NCI-H345 (cell line): ENCODE results near the gene PKMYT1.
A peak's percentile ranks its signal among the peaks of the same experiment; 100 is the strongest.
"Not testable (repeated sequence)": the region's sequence is repeated elsewhere in the genome, so short reads cannot be mapped to it uniquely, and the experiment has no call there.

Experiments
- DNase-seq: peaks from one replicate; lab custom pipeline; 2025; lab: John Stamatoyannopoulos, UW

Gene PKMYT1

DNA sequence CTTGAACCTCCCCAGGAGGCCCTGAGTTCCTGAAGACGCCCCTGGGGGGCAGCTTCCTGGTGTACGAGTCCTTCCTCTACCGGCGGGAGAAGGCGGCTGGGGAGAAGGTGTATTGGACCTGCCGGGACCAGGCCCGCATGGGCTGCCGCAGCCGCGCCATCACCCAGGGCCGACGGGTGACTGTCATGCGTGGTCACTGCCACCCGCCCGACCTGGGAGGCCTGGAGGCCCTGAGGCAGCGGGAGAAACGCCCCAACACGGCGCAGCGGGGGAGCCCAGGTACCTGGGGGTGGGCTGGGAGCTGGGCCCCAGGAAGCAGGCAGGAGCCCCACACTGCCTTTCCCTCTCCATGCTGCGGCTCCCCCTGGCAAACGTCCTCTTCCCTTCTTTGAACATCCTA lies 46.5 kb downstream of the PKMYT1 start:
- no peak for DNase-seq

DNA sequence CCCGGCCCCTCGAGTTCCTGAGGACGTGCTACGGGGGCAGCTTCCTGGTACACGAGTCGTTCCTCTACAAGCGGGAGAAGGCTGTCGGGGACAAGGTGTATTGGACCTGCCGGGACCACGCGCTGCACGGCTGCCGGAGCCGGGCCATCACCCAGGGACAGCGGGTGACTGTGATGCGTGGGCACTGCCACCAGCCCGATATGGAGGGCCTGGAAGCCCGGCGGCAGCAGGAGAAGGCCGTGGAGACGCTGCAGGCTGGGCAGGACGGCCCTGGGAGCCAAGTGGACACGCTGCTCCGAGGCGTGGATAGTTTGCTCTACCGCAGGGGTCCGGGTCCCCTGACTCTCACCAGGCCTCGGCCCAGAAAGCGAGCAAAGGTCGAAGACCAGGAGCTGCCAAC lies 47.1 kb downstream of the PKMYT1 start:
- no peak for DNase-seq

DNA sequence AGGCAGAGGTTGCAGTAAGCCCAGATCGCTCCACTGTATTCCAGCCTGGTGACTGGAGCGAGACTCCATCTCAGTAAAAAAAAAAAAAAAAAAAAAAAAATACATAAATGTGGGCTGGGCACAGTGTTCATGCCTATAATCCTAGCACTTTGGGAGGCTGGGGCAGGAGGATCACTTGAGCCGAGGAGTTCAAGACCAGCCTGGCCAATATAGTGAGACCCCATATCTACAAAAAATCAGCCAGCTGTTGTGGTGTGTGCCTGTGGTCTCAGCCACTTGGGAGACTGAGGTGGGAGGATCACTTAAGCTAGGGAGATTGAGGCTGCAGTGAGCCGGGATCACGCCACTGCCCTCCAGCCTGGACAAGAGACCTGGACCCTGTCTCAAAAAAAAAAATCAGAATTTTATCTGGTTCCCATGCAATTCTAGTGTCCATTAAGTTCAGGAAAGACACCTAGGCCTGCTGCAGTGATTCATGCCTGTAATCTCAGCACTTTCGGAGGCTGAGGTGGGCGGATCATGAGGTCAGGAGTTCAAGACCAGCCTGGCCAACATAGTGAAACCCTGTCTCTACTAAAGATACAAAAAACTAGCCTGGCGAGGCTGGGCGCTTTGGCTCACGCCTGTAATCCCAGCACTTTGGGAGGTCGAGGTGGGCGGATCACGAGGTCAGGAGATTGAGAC lies 48.9 kb downstream of the PKMYT1 start:
- DNase-seq = not testable (repeated sequence)

DNA sequence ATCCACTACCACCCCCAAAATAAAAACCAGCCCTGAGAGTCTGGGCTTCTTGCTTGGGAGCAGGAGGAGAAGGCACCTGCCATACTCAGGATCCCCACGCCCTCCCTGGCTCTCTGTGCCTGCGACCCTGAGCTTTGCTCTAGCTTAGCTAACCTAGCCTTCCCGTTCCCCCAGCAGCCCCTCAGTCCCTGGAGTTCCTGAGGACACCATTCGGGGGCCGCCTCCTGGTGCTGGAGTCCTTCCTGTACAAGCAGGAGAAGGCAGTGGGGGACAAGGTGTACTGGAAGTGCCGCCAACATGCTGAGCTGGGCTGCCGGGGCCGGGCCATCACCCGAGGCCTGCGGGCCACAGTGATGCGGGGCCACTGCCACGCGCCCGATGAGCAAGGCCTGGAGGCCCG lies 50.0 kb downstream of the PKMYT1 start:
- DNase-seq = no peak

DNA sequence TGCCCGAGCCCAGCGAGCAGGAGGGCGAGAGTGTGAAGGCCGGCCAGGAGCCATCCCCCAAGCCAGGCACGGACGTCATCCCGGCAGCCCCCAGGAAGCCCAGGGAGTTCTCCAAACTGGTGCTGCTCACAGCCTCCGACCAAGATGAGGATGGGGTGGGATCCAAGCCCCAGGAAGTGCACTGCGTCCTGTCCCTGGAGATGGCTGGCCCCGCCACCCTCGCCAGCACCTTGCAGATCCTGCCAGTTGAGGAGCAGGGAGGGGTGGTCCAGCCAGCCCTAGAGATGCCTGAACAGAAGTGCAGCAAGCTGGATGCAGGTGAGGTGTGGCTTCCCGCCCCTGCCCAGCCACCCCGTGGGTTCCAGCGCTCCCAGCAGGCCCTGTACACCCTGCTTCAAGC lies 50.6 kb downstream of the PKMYT1 start:
- DNase-seq = no peak

DNA sequence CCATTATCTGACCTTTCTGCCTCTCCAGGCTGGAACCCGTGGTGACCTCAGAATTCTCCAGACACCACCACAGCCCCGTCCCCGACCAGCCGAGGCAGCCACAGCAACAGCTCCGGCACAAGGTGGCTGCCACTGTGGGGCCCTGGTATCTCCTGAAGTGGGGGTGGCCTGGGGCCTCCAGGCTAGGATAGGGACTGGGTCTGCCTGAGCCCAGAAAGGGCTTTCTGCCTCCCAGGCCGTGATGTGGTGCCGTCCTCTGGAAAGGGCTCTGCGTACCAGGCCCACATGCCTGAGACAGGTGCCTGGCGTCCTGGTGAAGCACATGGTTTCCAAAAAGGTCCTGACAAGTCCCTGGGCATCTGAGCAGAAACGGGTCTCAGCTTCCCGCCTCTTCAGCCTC lies 51.5 kb downstream of the PKMYT1 start:
- DNase-seq = no peak

DNA sequence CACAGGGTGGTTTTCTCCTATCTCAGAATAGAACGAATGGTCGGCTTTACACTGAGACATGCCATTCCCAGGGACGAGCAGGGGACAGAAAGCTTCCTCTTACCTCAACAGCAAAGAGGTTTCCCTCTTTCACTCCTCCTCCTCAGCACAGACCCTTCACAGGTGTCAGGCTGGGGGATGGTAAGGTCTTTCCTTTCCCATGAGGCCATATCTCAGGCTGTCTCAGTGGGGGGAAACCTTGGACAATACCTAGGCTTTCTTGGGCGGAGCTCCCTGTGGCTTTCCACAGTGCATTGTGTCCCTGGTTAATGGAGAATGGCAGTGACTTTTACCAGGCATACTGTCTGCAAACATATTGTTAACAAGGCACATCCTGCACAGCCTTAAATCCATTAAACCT lies 52.1 kb downstream of the PKMYT1 start:
- not testable (repeated sequence) for DNase-seq

DNA sequence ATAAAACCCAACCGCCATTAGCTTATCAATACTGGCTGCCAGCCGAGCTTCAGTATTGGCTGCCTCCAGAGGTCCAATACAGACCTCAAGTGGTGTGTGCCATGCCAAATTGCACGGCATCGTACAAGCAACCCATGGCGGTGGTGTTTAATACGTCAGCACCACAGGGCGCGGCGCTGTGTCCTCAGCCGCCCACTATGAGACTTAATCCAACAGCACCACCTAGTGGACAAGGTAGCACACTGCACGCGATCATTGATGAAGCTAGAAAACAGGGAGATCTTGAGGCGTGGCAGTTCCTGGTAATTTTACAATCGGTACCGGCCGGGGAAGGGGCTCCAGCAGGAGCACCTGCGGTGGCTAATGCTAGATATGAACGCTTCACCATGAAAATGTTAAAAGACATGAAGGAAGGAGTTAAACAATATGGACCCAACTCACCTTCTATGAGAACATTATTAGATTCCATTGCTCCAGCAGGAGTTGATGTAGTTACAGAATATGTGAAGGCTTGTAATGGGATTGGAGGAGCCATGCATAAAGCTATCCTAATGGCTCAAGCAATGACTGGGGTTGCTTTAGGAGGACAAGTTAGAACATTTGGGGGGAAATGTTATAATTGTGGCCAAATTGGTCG lies 53.1 kb downstream of the PKMYT1 start:
- peak; percentile 91 for DNase-seq

DNA sequence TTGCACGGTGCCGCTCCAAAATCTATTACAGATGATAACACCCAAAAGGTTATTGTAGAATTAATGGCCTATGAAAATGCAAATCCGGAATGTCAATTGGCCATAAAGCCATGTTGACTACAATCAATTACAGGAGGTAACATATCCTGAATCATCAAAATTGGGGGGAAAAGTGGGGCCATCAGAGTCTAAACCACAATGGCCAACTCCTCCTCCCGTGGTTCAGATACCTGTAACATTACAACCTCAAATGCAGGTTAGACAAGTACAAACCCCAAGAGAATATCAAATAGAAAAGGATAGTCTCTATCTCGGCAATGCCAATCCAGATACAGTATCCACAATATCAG lies 53.6 kb downstream of the PKMYT1 start:
- DNase-seq = no peak

DNA sequence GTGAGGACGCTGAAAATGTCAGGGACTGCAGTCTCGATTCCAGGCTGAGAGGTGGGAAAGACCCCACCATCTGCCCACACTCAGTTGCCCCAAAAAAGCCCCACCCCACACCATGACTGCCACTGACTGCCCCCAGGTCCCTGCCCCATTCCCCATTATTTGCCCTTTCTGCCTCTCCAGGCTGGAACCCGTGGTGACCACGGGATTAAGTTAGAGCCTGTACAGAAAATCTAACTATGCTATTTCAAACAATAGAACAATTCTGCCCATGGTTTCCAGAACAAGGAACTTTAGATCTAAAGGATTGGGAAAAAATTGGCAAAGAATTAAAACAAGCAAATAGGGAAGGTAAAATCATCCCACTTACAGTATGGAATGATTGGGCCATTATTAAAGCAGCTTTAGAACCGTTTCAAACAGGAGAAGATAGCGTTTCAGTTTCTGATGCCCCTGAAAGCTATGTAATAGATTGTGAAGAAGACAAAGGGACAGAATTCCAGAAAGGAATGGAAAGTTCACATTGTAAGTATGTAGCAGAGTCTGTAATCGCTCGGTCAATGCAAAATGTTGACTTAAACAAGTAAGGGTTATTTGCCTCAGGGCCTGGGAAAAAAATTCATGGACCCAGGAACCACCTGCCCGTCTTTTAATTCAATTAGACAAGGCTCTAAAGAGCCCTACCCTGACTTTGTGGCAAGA lies 54.1 kb downstream of the PKMYT1 start:
- DNase-seq = no peak

DNA sequence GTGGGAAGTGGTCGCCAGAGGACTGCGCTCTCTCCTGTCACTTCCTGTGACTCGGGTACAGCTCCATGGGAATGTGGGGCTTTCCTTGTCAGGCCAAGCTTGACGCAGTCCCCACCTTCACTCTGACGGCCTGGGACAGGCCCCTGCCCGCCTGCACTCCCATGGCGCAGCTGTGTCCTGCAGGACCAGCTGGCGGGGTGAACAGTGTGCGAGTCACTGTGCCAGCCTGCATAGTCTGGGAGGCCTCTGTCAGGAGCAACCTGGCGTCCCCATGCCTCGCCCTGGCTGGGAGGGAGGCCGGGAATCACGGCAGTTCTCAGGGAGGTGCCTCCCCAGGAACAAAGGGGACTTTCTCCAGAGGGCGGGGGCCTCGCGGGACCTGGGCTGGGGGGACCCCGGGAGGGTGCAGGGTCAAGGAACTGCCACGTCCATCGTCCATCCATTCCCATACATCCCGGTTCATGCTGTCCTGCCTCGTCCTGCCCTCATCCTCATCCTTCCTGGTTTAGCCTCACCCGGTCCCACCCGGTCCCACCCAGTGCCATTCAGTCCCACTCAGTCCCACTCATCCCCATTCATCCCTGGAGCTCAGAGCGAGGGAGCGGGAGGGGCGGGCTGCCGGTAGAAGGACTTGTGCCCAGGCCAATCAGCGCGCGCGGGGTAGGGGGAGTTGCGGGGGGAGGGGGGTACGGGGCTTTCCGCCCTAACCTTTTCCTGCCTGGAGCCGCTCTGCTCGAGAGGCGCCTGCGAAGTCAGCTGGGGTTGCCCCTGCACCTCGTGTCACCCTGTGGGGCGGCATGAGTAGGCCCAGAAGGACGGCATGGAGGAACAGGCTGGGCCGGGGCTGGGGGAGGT lies 55.1 kb downstream of the PKMYT1 start:
- DNase-seq = no peak

DNA sequence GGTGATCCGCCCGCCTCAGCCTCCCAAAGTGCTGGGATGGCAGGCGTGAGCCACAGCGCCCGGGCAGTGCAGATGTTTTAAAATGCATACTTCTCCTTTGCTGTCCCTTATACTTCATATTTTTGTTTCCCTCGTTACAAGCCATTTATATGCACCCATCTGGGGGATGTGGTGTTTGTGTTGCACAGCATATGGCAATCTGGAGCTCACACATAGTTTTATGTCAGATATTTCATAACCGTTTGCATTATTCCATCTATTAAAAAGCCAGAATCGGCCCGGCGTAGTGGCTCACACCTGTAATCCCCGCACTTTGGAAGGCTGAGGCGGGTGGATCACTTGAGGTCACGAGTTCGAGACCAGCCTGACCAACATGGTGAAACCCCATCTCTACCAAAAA lies 56.8 kb downstream of the PKMYT1 start:
- DNase-seq = no peak
